Keratinocyte (primary cell): ENCODE measurements around the gene SAFB. TPM values are rescaled to one million over a fixed set of nuclear protein-coding genes. Genes with fewer than 3 reads are reported as not detected.

Experiments
- DNase-seq: peaks from one replicate; pipeline ENCODE4 v3.0.0-alpha.2; 2011; ENCODE audit warnings: low read depth, missing footprints, low spot score
- FAIRE-seq: peaks from 2 replicates; lab custom pipeline; 2011; peaks lifted over from hg19 to GRCh38; lab: Jason Lieb, UNC
- H2AFZ ChIP-seq: 2 replicates; pipeline ENCODE4 v1.6.0; 2012; ENCODE audit warnings: low read length, control low read depth, inconsistent platforms; ENCODE audit not compliant: control insufficient read depth
- H3K27ac ChIP-seq: 2 replicates; pipeline ENCODE4 v1.5.1; 2011; ENCODE audit warnings: low read length; ENCODE audit not compliant: control insufficient read depth, insufficient read depth
- H3K27me3 ChIP-seq: 3 replicates; pipeline ENCODE4 v1.6.0; 2011; ENCODE audit warnings: low read length; ENCODE audit not compliant: control insufficient read depth, insufficient read depth; ENCODE audit errors: extremely low read depth
- H3K36me3 ChIP-seq, 2 experiments: 2 replicates in 1 of 2; 3 replicates in 1 of 2; pipeline ENCODE4 v1.5.1; 2011; ENCODE audit warnings: low read length in 2 of 2, mild to moderate bottlenecking in 1 of 2; ENCODE audit not compliant: control insufficient read depth in 2 of 2, insufficient read depth in 2 of 2; ENCODE audit errors: extremely low read depth in 1 of 2
- H3K4me1 ChIP-seq: 3 replicates; pipeline ENCODE4 v1.5.1; 2011; ENCODE audit warnings: low read length; ENCODE audit not compliant: control insufficient read depth, insufficient read depth; ENCODE audit errors: extremely low read depth
- H3K4me2 ChIP-seq: 3 replicates; pipeline ENCODE4 v1.6.0; 2011; ENCODE audit warnings: low read depth, low read length; ENCODE audit not compliant: control insufficient read depth, insufficient read depth; ENCODE audit errors: extremely low read depth
- H3K4me3 ChIP-seq, 3 experiments: fragments of 200-600 bp in 1 of 3; sonication (generic) in 1 of 3; 2 replicates in 2 of 3; 3 replicates in 1 of 3; pipeline ENCODE4 v1.5.1; 2011 to 2016; ENCODE audit warnings: low read length in 3 of 3, mild to moderate bottlenecking in 3 of 3, control low read depth in 2 of 3, inconsistent platforms in 1 of 3, low read depth in 1 of 3, mixed read lengths in 1 of 3, mixed run types in 1 of 3, moderate library complexity in 1 of 3; ENCODE audit not compliant: control insufficient read depth in 2 of 3, insufficient read depth in 2 of 3; ENCODE audit errors: extremely low read depth in 1 of 3
- H3K79me2 ChIP-seq: 2 replicates; pipeline ENCODE4 v1.6.0; 2012; ENCODE audit warnings: low read length; ENCODE audit not compliant: control insufficient read depth, insufficient read depth
- H3K9ac ChIP-seq: 3 replicates; pipeline ENCODE4 v1.6.0; 2011; ENCODE audit warnings: low read length; ENCODE audit not compliant: control insufficient read depth, insufficient read depth; ENCODE audit errors: extremely low read depth
- H3K9me1 ChIP-seq: 3 replicates; pipeline ENCODE4 v1.6.0; 2011; ENCODE audit warnings: low read length; ENCODE audit not compliant: control insufficient read depth, insufficient read depth; ENCODE audit errors: extremely low read depth
- H3K9me3 ChIP-seq: 2 replicates; pipeline ENCODE4 v1.5.1; 2012; ENCODE audit warnings: low read depth, low read length; ENCODE audit not compliant: control insufficient read depth
- H4K20me1 ChIP-seq: 3 replicates; pipeline ENCODE4 v1.6.0; 2011; ENCODE audit warnings: low read length; ENCODE audit not compliant: control insufficient read depth, insufficient read depth; ENCODE audit errors: extremely low read depth
- EZH2 ChIP-seq: IDR thresholded peaks from one replicate; pipeline ENCODE4 v1.6.1; 2012; ENCODE audit warnings: inconsistent platforms, mild to moderate bottlenecking, low read length, moderate library complexity
- dilution Hi-C: fragments of 300-500 bp; cut with MboI; formaldehyde crosslinking; loops from one replicate; pipeline ENCODE4 v1.7.0; 2020; ENCODE audit warnings: low sequenced_read_pairs; ENCODE audit not compliant: extremely low pct_ligation_motif_present
- polyA plus RNA-seq, 5 experiments: library from polyadenylated mRNA; depleted of rRNA in 3 of 5; stranded (reverse) in 3 of 5; stranded (forward) in 1 of 5; unstranded in 1 of 5; fragments of >200 nt; gene quantifications; 1 replicate in 1 of 5; 2 replicates in 3 of 5; 3 replicates in 1 of 5; pipeline versions ENCODE4 v1.2.1 to v1.2.3, GENCODE V29; 2011 to 2012; ENCODE audit warnings: missing spikeins in 2 of 5, low read depth in 1 of 5, low replicate concordance in 1 of 5
- TF ChIP-seq, protein P1 (sequence below), 3 experiments: IDR thresholded peaks in 1 of 3; conservative IDR thresholded peaks in 1 of 3; optimal IDR thresholded peaks in 1 of 3; 2 replicates in 2 of 3; 3 replicates in 1 of 3; pipeline versions ENCODE3 to v1.5.1; 2011; ENCODE audit warnings: low read length in 3 of 3, mild to moderate bottlenecking in 3 of 3, moderate library complexity in 2 of 3, control low read depth in 1 of 3, inconsistent platforms in 1 of 3; ENCODE audit not compliant: insufficient read depth in 2 of 3; ENCODE audit errors: extremely low read depth in 1 of 3

Gene SAFB
- polyA plus RNA-seq, 1 donor (not counting 4 experiments of a cell fraction or from before 2014, with no cell fraction given): 34.0 TPM

GRCh38 chr19:5703819-5704818 lies 81.2 kb downstream of the SAFB start:
- Histone ChIP-seq H2AFZ (no peak overlapping the region), H3K27me3 (no peaks in the 10 kb centered on the region), H3K4me2 (no peak overlapping the region), H3K4me1 (no peaks in the 10 kb centered on the region), H3K79me2 (no peaks in the 10 kb centered on the region), H3K9me1 (no peaks in the 10 kb centered on the region), H3K27ac (no peak overlapping the region), H3K9ac (no peak overlapping the region), H4K20me1 (no peaks in the 10 kb centered on the region), H3K4me3 (no peak overlapping the region), H3K36me3 (peaks cover 29 to 38% of the 10 kb centered on the region in 2 experiments), H3K9me3 (no peaks in the 10 kb centered on the region)
- FAIRE-seq (no peak), DNase-seq (no peak)
- TF ChIP-seq, protein P1, sequence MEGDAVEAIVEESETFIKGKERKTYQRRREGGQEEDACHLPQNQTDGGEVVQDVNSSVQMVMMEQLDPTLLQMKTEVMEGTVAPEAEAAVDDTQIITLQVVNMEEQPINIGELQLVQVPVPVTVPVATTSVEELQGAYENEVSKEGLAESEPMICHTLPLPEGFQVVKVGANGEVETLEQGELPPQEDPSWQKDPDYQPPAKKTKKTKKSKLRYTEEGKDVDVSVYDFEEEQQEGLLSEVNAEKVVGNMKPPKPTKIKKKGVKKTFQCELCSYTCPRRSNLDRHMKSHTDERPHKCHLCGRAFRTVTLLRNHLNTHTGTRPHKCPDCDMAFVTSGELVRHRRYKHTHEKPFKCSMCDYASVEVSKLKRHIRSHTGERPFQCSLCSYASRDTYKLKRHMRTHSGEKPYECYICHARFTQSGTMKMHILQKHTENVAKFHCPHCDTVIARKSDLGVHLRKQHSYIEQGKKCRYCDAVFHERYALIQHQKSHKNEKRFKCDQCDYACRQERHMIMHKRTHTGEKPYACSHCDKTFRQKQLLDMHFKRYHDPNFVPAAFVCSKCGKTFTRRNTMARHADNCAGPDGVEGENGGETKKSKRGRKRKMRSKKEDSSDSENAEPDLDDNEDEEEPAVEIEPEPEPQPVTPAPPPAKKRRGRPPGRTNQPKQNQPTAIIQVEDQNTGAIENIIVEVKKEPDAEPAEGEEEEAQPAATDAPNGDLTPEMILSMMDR (optimal IDR thresholded peaks at IDR 0.05 in 1 of 3, IDR thresholded peaks at IDR 0.05 in 1 of 3, conservative IDR thresholded peaks at IDR 0.05 in 1 of 3; ENCODE audit: extremely low read depth in 1 of 3, insufficient read depth in 2 of 3, low read length in 3 of 3): no peak
- no peak for TF ChIP-seq EZH2
- dilution Hi-C loops: no loop called here

- no peak overlapping the region for H3K9ac ChIP-seq
- no peak overlapping the region for H3K4me3 ChIP-seq
- H3K27me3 ChIP-seq: no peaks in the 10 kb centered on the region
- TF ChIP-seq, protein P1 (optimal IDR thresholded peaks at IDR 0.05 in 1 of 3, IDR thresholded peaks at IDR 0.05 in 1 of 3, conservative IDR thresholded peaks at IDR 0.05 in 1 of 3; ENCODE audit: extremely low read depth in 1 of 3, insufficient read depth in 2 of 3, low read length in 3 of 3): no peak
- TF ChIP-seq EZH2: no peak
- H3K79me2 ChIP-seq: no peaks in the 10 kb centered on the region
- H2AFZ ChIP-seq: no peak overlapping the region
- no peak for FAIRE-seq
- no peak for DNase-seq
- H3K9me1 ChIP-seq: no peaks in the 10 kb centered on the region
- no peaks in the 10 kb centered on the region for H3K9me3 ChIP-seq
- no peaks in the 10 kb centered on the region for H4K20me1 ChIP-seq
- dilution Hi-C loops: no loop called here
- H3K4me2 ChIP-seq: no peak overlapping the region
- H3K36me3 ChIP-seq: peaks cover 32 to 38% of the 10 kb centered on the region in 2 experiments
- H3K4me1 ChIP-seq: no peaks in the 10 kb centered on the region
- no peak overlapping the region for H3K27ac ChIP-seq
Observed at GRCh38 chr19:5705552-5705951, 82.7 kb downstream of the SAFB start.
